Endothelial cell of umbilical vein (primary cell): ENCODE measurements around the gene OR2AG1. TPM values are rescaled to one million over a fixed set of nuclear protein-coding genes. Genes with fewer than 3 reads are reported as not detected.

ENCODE experiments used
- Bru-seq: library from RNA; stranded (reverse); fragments of 400-500 nt; gene quantifications from one replicate; lab custom pipeline; 2021; lab: Mats Ljungman, UMichigan
- BruChase-seq, 2 experiments: library from RNA; stranded (reverse); fragments of 400-500 nt; gene quantifications; one replicate each; lab custom pipeline; 2021; lab: Mats Ljungman, UMichigan
- BruUV-seq: library from RNA; stranded (reverse); fragments of 400-500 nt; replicated peaks from 2 replicates; lab custom pipeline; 2021; lab: Mats Ljungman, UMichigan
- CTCF ChIA-PET: fragments of 300-600, 350-600 bp; sonication (Branson Sonifier 250); formaldehyde crosslinking; loops from one replicate; lab custom pipeline; 2021; ENCODE audit warnings: antibody characterized with exemption, inconsistent platforms; lab: Charles Lee
- POLR2A ChIA-PET: fragments of 300-600, 350-600 bp; sonication (Branson Sonifier 250); formaldehyde crosslinking; loops from one replicate; lab custom pipeline; 2021; ENCODE audit warnings: antibody characterized with exemption, inconsistent platforms; lab: Charles Lee
- DNase-seq: peaks from one replicate; pipeline ENCODE4 v3.0.0-alpha.2; 2011; ENCODE audit warnings: low read depth, low spot score
- FAIRE-seq: peaks from 2 replicates; lab custom pipeline; 2011; peaks lifted over from hg19 to GRCh38; lab: Jason Lieb, UNC
- H2AFZ ChIP-seq: 2 replicates; pipeline ENCODE4 v1.6.0; 2012; ENCODE audit warnings: low read depth, low read length, control low read depth, inconsistent platforms
- H3K27ac ChIP-seq: 2 replicates; pipeline ENCODE4 v1.5.1; 2011; ENCODE audit warnings: low read depth, mild to moderate bottlenecking, control low read depth, low read length, moderate library complexity; ENCODE audit not compliant: insufficient read depth
- H3K27me3 ChIP-seq, 2 experiments: 2 replicates each; pipeline versions ENCODE4 v1.6.0 to v1.6.1; 2011; ENCODE audit warnings: low read length in 2 of 2, mixed read lengths in 1 of 2; ENCODE audit not compliant: control insufficient read depth in 2 of 2, insufficient read depth in 2 of 2
- H3K36me3 ChIP-seq, 2 experiments: 2 replicates in 1 of 2; 3 replicates in 1 of 2; pipeline ENCODE4 v1.5.1; 2011; ENCODE audit warnings: low read length in 2 of 2, mild to moderate bottlenecking in 1 of 2, moderate library complexity in 1 of 2; ENCODE audit not compliant: control insufficient read depth in 2 of 2, insufficient read depth in 2 of 2; ENCODE audit errors: extremely low read depth in 1 of 2
- H3K4me1 ChIP-seq: 3 replicates; pipeline ENCODE4 v1.5.1; 2011; ENCODE audit warnings: mild to moderate bottlenecking, low read length; ENCODE audit not compliant: control insufficient read depth, insufficient read depth; ENCODE audit errors: extremely low read depth
- H3K4me2 ChIP-seq: 2 replicates; pipeline ENCODE4 v1.6.1; 2011; ENCODE audit warnings: low read length, control low read depth, mixed read lengths; ENCODE audit not compliant: insufficient read depth
- H3K4me3 ChIP-seq, 3 experiments: fragments of 200-600 bp in 1 of 3; sonication (generic), shearing (Covaris generic) in 1 of 3; replicated peaks in 1 of 3; 2 replicates each; pipeline ENCODE4 v1.5.1; 2011 to 2016; ENCODE audit warnings: control low read depth in 3 of 3, low read length in 3 of 3, mild to moderate bottlenecking in 2 of 3, inconsistent platforms in 1 of 3, low read depth in 1 of 3, moderate library complexity in 1 of 3; ENCODE audit not compliant: insufficient read depth in 1 of 3
- H3K79me2 ChIP-seq: 2 replicates; pipeline ENCODE4 v1.6.0; 2012; ENCODE audit warnings: low read length, inconsistent platforms; ENCODE audit not compliant: control insufficient read depth, insufficient read depth
- H3K9ac ChIP-seq: replicated peaks from 2 replicates; pipeline ENCODE3; 2011; ENCODE audit warnings: low read length, control low read depth; ENCODE audit not compliant: insufficient read depth; ENCODE audit errors: extremely low read depth
- H3K9me1 ChIP-seq: replicated peaks from 3 replicates; pipeline ENCODE4 v1.6.0; 2011; ENCODE audit warnings: mild to moderate bottlenecking, low read length; ENCODE audit not compliant: control insufficient read depth, insufficient read depth; ENCODE audit errors: extremely low read depth
- H3K9me3 ChIP-seq: replicated peaks from 2 replicates; pipeline ENCODE4 v1.5.1; 2012; ENCODE audit warnings: low read length, inconsistent platforms; ENCODE audit not compliant: control insufficient read depth, insufficient read depth
- H4K20me1 ChIP-seq: replicated peaks from 2 replicates; pipeline ENCODE3; 2011; ENCODE audit warnings: mild to moderate bottlenecking, low read length; ENCODE audit not compliant: control insufficient read depth, insufficient read depth; ENCODE audit errors: extremely low read depth
- CTCF ChIP-seq, 2 donors: IDR thresholded peaks; 1 replicate in 1 of 2; 2 replicates in 1 of 2; pipeline ENCODE4 v1.5.1; 2011; ENCODE audit warnings: low read length in 2 of 2, mild to moderate bottlenecking in 2 of 2, moderate library complexity in 2 of 2, control low read depth in 1 of 2, inconsistent platforms in 1 of 2, low read depth in 1 of 2; ENCODE audit not compliant: insufficient read depth in 1 of 2; ENCODE audit errors: extremely low read depth in 1 of 2
- EZH2 ChIP-seq: IDR thresholded peaks from 2 replicates; pipeline ENCODE4 v1.6.1; 2012; ENCODE audit warnings: borderline replicate concordance, low read depth, mild to moderate bottlenecking, moderate library complexity, low read length, inconsistent platforms; ENCODE audit not compliant: severe bottlenecking
- FOS ChIP-seq: IDR thresholded peaks from 2 replicates; pipeline ENCODE4 v1.6.1; 2011; ENCODE audit warnings: mild to moderate bottlenecking, low read length, moderate library complexity, borderline replicate concordance; ENCODE audit not compliant: insufficient read depth
- GATA2 ChIP-seq: IDR thresholded peaks from 2 replicates; pipeline ENCODE4 v1.7.0; 2011; ENCODE audit warnings: low read depth, mild to moderate bottlenecking, moderate library complexity, mixed read lengths, low read length; ENCODE audit not compliant: insufficient read length, insufficient read depth
- JUN ChIP-seq: IDR thresholded peaks from 2 replicates; pipeline ENCODE4 v1.6.1; 2011; ENCODE audit warnings: borderline replicate concordance, low read depth; ENCODE audit not compliant: insufficient read length, insufficient read depth
- MAX ChIP-seq: IDR thresholded peaks from 2 replicates; pipeline ENCODE4 v1.6.1; 2011; ENCODE audit not compliant: insufficient read depth, insufficient read length
- MYC ChIP-seq: IDR thresholded peaks from one replicate; pipeline ENCODE4 v1.6.1; 2011; ENCODE audit warnings: mild to moderate bottlenecking, low read depth, low read length
- POLR2A ChIP-seq: IDR thresholded peaks from 2 replicates; pipeline ENCODE4 v1.6.1; 2012; ENCODE audit warnings: low read depth, mild to moderate bottlenecking, control low read depth, low read length
- POLR2AphosphoS5 ChIP-seq: IDR thresholded peaks from 2 replicates; pipeline ENCODE4 v1.6.1; 2012; ENCODE audit warnings: low read depth, mild to moderate bottlenecking, control low read depth, low read length, moderate library complexity; ENCODE audit not compliant: insufficient read depth
- dilution Hi-C: fragments of 300-500 bp; cut with MboI; formaldehyde crosslinking; loops from one replicate; pipeline ENCODE4 v1.15.0; 2019; ENCODE audit warnings: low sequenced_read_pairs; ENCODE audit not compliant: extremely low pct_ligation_motif_present
- intact Hi-C: fragments of 100-400 bp; cut with micrococcal nuclease; formaldehyde crosslinking; loops from one replicate; pipeline ENCODE4 v1.10.0; 2022
- long read RNA-seq: library from polyadenylated mRNA; stranded (forward); transcript quantifications from one replicate; pipeline ENCODE4 v2.0.0, GENCODE V29; 2021
- polyA minus RNA-seq, 3 experiments: library from RNA; depleted of rRNA, polyadenylated mRNA; stranded (reverse); fragments of >200 nt; gene quantifications; 1 replicate in 1 of 3; 2 replicates in 2 of 3; pipeline ENCODE4 v1.2.3, GENCODE V29; 2011
- polyA plus RNA-seq, 4 experiments: library from polyadenylated mRNA; depleted of rRNA in 3 of 4; stranded (reverse) in 3 of 4; unstranded in 1 of 4; fragments of >200 nt; gene quantifications; 2 replicates each; pipeline versions ENCODE4 v1.2.1 to v1.2.3, GENCODE V29; 2011 to 2012; ENCODE audit warnings: missing spikeins in 1 of 4
- total RNA-seq: library from RNA; stranded (reverse); gene quantifications from 2 replicates; pipeline ENCODE4 v1.2.3, GENCODE V29; 2021

Gene OR2AG1
- total RNA-seq (not detected in 2 replicates), polyA plus RNA-seq (not detected in 2 replicates), polyA minus RNA-seq (not detected in 2 replicates), Bru-seq, nascent RNA (not detected), BruChase-seq, experiment 1, labeled RNA remaining after a 6-hour chase (percentile 9 among the genes with signal in this experiment), BruChase-seq, experiment 2, labeled RNA remaining after a 2-hour chase (percentile 9 among the genes with signal in this experiment)
- not detected in 2 replicates for polyA plus RNA-seq (2011; cell fraction: cytosol; rRNA removed)
- not detected in 2 replicates for polyA plus RNA-seq (2011; cell fraction: nucleus; rRNA removed)
- not detected in 2 replicates for polyA plus RNA-seq (2012)
- polyA minus RNA-seq (2011; cell fraction: cytosol; rRNA and poly(A)+ RNA removed), result not detected
- not detected in 2 replicates for polyA minus RNA-seq (2011; cell fraction: nucleus; rRNA and poly(A)+ RNA removed)
- long read RNA-seq, result 0 reads

GRCh38 chr11:6782720-6783119 lies at the start of gene OR2AG1:
OR2AG1 (plus strand) TSS chr11:6783020; CDS start chr11:6785038, 2,018 bp downstream.
- Histone ChIP-seq H3K27me3 (peaks cover 0 to 3% of the 10 kb centered on the region in 2 experiments), H3K36me3 (no peaks in the 10 kb centered on the region), H3K27ac (no peak within 1 kb of the TSS), H2AFZ (no peak within 1 kb of the TSS), H3K9ac (no peak within 1 kb of the TSS), H4K20me1 (no peaks in the 10 kb centered on the region), H3K9me3 (no peaks in the 10 kb centered on the region), H3K79me2 (no peaks in the 10 kb centered on the region), H3K9me1 (no peaks in the 10 kb centered on the region), H3K4me1 (no peaks in the 10 kb centered on the region), H3K4me2 (no peak within 1 kb of the TSS), H3K4me3 (no peak within 1 kb of the TSS)
- FAIRE-seq (no peak), DNase-seq (no peak)
- intact Hi-C loops, result no loop called here
- no peak for TF ChIP-seq JUN
- BruUV-seq, result no TSS peak
- ChIA-PET CTCF (no interaction called here), POLR2A (no interaction called here)
- dilution Hi-C loops, result no loop called here

- Histone ChIP-seq H3K4me3 (no peak overlapping the region), H3K4me1 (peaks cover 15% of the 10 kb centered on the region), H4K20me1 (no peaks in the 10 kb centered on the region), H2AFZ (no peak overlapping the region), H3K9ac (no peak overlapping the region), H3K9me3 (no peaks in the 10 kb centered on the region), H3K79me2 (no peaks in the 10 kb centered on the region), H3K9me1 (no peaks in the 10 kb centered on the region), H3K4me2 (no peak overlapping the region), H3K36me3 (no peaks in the 10 kb centered on the region), H3K27ac (no peak overlapping the region), H3K27me3 (peaks cover 0 to 1% of the 10 kb centered on the region in 2 experiments)
- FAIRE-seq, result no peak
- ChIA-PET POLR2A (no interaction called here), CTCF (interaction anchor here (17.3 kb wide), 1 partner anchor 20 kb away, joined by 391 read pairs; no protein-coding TSS in a partner anchor)
- no peak for DNase-seq
- dilution Hi-C loops, result no loop called here
- intact Hi-C loops, result no loop called here
- no TSS peak for BruUV-seq
- TF ChIP-seq MAX, result no peak
- TF ChIP-seq GATA2, result no peak
- TF ChIP-seq FOS, result no peak
- no peak for TF ChIP-seq JUN
- TF ChIP-seq MYC, result no peak
- TF ChIP-seq POLR2AphosphoS5, result no peak
- TF ChIP-seq POLR2A, result no peak
- no peak for TF ChIP-seq EZH2
- TF ChIP-seq CTCF (IDR thresholded peaks at IDR 0.05; ENCODE audit: extremely low read depth in 1 of 2, insufficient read depth in 1 of 2, low read depth in 1 of 2, low read length in 2 of 2), result no peak
Measured at GRCh38 chr11:6733326-6734275, 49.2 kb upstream of the OR2AG1 start.
